HG03064 (cell line): ENCODE data around the gene ACTL8.

Experiments
- ATAC-seq: cut with Tn5 transposase; IDR thresholded peaks from one replicate; pipeline ENCODE4 v1.9.1; 2021; ENCODE audit warnings: low read depth; ENCODE audit not compliant: unreplicated experiment

ACTL8 gene

GRCh38 chr1:17869815-17870214, 114.7 kb downstream of the ACTL8 start:
- no peak for ATAC-seq

- no peak for ATAC-seq
Observed at GRCh38 chr1:17870679-17871078, 115.5 kb downstream of the ACTL8 start.

GRCh38 chr1:17873007-17873675, 118.0 kb downstream of the ACTL8 start:
- no peak for ATAC-seq

- ATAC-seq, result no peak
Observed at GRCh38 chr1:17874231-17874630, 119.1 kb downstream of the ACTL8 start.

- ATAC-seq, result no peak
Observed at GRCh38 chr1:17874710-17875109, 119.6 kb downstream of the ACTL8 start.

GRCh38 chr1:17875171-17875881, 120.2 kb downstream of the ACTL8 start:
- no peak for ATAC-seq

- no peak for ATAC-seq
Observed at GRCh38 chr1:17875882-17876280, 120.7 kb downstream of the ACTL8 start.
